Suppressor macrophage (primary cell): ENCODE results near the gene CCL4.

Experiments
- DNase-seq, 4 experiments: peaks; one replicate each; pipeline ENCODE4 v3.0.0-alpha.2; 2020 to 2022

CCL4 gene

GRCh38 chr17:36144981-36145729 is 41.5 kb downstream of the CCL4 start:
- DNase-seq = no peak

- no peak for DNase-seq
Observed at GRCh38 chr17:36147601-36148000, 44.0 kb downstream of the CCL4 start.

- DNase-seq = peak; percentile 86 to 91 (median 88)
Observed at GRCh38 chr17:36148559-36149295, 45.1 kb downstream of the CCL4 start.

DNA sequence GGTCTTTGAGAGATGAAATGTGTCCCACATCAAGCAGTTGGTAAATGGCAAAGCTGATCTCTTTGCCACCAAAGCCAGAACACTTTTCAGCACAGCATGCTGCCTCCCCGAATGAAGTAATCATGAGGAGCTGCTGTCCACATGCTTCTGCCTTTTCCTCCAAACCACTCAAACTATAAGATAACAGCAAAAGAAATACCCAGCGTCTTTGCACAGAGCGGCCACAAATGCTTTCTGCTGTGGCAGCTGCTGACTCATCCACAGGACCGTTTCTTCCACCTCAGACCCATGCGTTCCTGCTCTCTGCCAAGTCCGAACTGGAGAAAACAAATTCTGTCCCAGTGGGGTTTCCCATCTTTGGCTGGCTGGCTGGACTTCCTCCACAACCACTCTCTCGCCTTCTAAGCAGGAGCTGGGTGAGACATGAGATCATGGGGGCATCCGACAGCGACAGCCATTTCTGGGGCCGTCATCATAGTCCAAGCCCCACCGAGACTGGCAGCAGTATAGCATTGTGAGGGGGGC is 45.7 kb downstream of the CCL4 start:
- peak; percentile 54 to 69 (median 60) for DNase-seq

DNA sequence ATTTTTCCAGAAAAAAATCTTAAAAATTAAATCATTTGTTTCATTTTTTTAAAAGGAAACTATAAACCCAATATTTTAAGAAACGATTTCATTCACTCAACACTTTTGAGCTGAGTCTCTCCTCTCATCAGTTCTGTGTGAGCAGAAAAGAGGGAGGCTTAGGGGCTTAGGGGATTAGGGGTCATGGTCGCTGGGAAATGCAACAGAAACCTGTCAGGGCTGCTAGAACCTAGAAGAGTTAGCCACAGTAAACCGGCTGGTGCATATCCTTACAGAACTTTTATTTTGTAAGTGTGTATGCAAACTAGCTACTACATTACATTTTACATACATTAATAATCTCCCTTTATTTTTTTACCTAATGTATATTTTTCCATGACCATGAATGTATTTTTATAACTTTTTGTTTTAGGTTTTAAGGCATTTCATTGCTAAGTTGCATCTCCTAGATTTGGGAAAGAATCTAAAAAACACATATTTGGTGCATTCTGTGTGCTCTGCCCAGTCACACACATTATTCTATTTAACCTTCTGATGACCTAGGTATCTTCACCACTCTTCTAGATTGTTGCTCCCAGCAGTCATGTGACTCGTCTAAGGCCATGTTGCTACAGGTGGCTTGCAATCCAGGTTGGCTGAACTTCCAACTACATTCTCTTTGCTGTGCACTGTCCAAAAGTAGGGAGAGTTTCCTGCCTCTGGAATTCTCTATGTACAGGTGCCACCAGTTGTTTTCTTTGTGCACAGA is 48.4 kb downstream of the CCL4 start:
- no peak for DNase-seq

DNA sequence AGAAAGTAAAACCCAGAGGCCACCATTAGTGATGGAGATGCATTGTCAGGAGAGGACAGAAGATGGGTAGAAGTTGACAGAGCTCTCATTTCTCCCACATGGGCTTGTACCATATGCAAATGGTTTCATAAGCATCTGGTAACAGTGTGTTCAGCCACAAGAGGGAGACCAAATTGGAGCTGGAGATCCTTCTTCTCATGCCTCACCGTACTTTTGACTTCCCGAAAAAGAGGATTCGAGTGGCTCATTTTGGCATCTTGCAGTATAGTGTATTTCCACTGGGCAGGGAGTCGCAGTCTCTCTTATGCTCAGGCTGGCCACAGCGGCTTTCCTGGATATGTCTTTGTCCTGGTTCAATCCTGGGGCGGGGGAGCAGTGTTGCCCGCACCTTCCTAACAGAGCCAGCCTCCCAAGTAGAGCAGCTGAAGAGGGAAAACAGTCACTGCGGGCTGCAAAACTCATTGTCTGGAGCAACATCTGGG is 49.1 kb downstream of the CCL4 start:
- DNase-seq = peak in 2 of 4 experiments; percentile 30 to 60

- peak in 3 of 4 experiments; percentile 45 to 58 (median 52) for DNase-seq
Observed at GRCh38 chr17:36153895-36154610, 50.4 kb downstream of the CCL4 start.
